SK-N-SH treated with all-trans-retinoic acid at 6 μM for 48 hours (cell line): ENCODE measurements around the gene NDUFS4.
"Not testable (repeated sequence)": the region's sequence is repeated elsewhere in the genome, so short reads cannot be mapped to it uniquely, and the experiment has no call there.

Source experiments
- ARNTL ChIP-seq: fragments of 450-650 bp; formaldehyde crosslinking; IDR thresholded peaks from 2 replicates; pipeline ENCODE4 v1.5.0; 2020; ENCODE audit warnings: low read depth, mild to moderate bottlenecking, moderate library complexity, borderline replicate concordance
- CSDC2 ChIP-seq: fragments of 250-450 bp; sonication (Bioruptor Pico); IDR thresholded peaks from 2 replicates; pipeline ENCODE4 v1.5.0; 2020; ENCODE audit warnings: mild to moderate bottlenecking, moderate library complexity
- CSRNP3 ChIP-seq: fragments of 250-450 bp; sonication (Bioruptor Pico); IDR thresholded peaks from 2 replicates; pipeline ENCODE4 v1.5.1; 2021; ENCODE audit warnings: mild to moderate bottlenecking, moderate library complexity
- PATZ1 ChIP-seq: fragments of 250-450 bp; sonication (Bioruptor Pico); IDR thresholded peaks from 2 replicates; pipeline ENCODE4 v1.8.0; 2020; ENCODE audit warnings: mild to moderate bottlenecking, moderate library complexity, borderline replicate concordance
- PPARA ChIP-seq: fragments of 250-450 bp; sonication (Bioruptor Pico); IDR thresholded peaks from 2 replicates; pipeline ENCODE4 v1.5.0; 2020; ENCODE audit warnings: mild to moderate bottlenecking, borderline replicate concordance
- RARB ChIP-seq: fragments of 250-450 bp; sonication (Bioruptor Pico); IDR thresholded peaks from 2 replicates; pipeline ENCODE4 v1.8.0; 2021; ENCODE audit warnings: mild to moderate bottlenecking, moderate library complexity
- SNAI2 ChIP-seq: fragments of 250-450 bp; sonication (Bioruptor Pico); IDR thresholded peaks from 2 replicates; pipeline ENCODE4 v1.5.0; 2020; ENCODE audit warnings: mild to moderate bottlenecking, moderate library complexity
- TSHZ2 ChIP-seq: fragments of 250-450 bp; sonication (Bioruptor Pico); IDR thresholded peaks from 2 replicates; pipeline ENCODE4 v1.5.0; 2020; ENCODE audit warnings: mild to moderate bottlenecking, moderate library complexity
- ZFP3 ChIP-seq: fragments of 250-450 bp; sonication (Bioruptor Pico); IDR thresholded peaks from 2 replicates; pipeline ENCODE4 v1.5.0; 2020; ENCODE audit warnings: mild to moderate bottlenecking, moderate library complexity
- ZNF565 ChIP-seq: fragments of 450-650 bp; formaldehyde crosslinking; conservative IDR thresholded peaks from 2 replicates; pipeline ENCODE4 v1.5.0; 2020; ENCODE audit warnings: low read depth, mild to moderate bottlenecking, moderate library complexity

GRCh38 chr5:53710405-53710804 lies 150.0 kb downstream of the NDUFS4 start:
- not testable (repeated sequence) for TF ChIP-seq RARB (CRISPR knock-in tag); ZFP3 (CRISPR knock-in tag); ZNF565; PATZ1 (CRISPR knock-in tag); PPARA (CRISPR knock-in tag); SNAI2; ARNTL (CRISPR knock-in tag); TSHZ2 (CRISPR knock-in tag); CSRNP3 (CRISPR knock-in tag); CSDC2
